HEK293 (cell line): ENCODE data around the gene SLC36A4.

Source experiments
- PRDM1 ChIP-seq: fragments of 450-650 bp; formaldehyde crosslinking; IDR thresholded peaks from 2 replicates; pipeline ENCODE4; 2016; ENCODE audit warnings: missing biosample characterization, missing genetic modification characterization
- PRDM6 ChIP-seq: fragments of 450-650 bp; formaldehyde crosslinking; IDR thresholded peaks from 2 replicates; pipeline ENCODE4 v1.5.1; 2017; ENCODE audit warnings: missing biosample characterization, missing genetic modification characterization
- REST ChIP-seq: fragments of 450-650 bp; formaldehyde crosslinking; IDR thresholded peaks from 2 replicates; pipeline ENCODE4 v1.5.1; 2016; ENCODE audit warnings: missing biosample characterization, missing genetic modification characterization
- TRIM28 ChIP-seq: IDR thresholded peaks from 2 replicates; pipeline ENCODE4 v1.6.1; 2011; ENCODE audit warnings: low read length, control low read depth, borderline replicate concordance
- ZNF140 ChIP-seq: fragments of 450-650 bp; formaldehyde crosslinking; IDR thresholded peaks from 2 replicates; pipeline ENCODE4 v1.5.1; 2016; ENCODE audit warnings: missing biosample characterization, missing genetic modification characterization
- ZNF423 ChIP-seq: fragments of 450-650 bp; formaldehyde crosslinking; IDR thresholded peaks from 2 replicates; pipeline ENCODE4 v1.5.1; 2016; ENCODE audit warnings: missing biosample characterization, missing genetic modification characterization
- TF ChIP-seq, protein P1 (sequence below): fragments of 450-650 bp; formaldehyde crosslinking; IDR thresholded peaks from 2 replicates; pipeline ENCODE4 v1.5.1; 2016; ENCODE audit warnings: missing biosample characterization, missing genetic modification characterization

DNA sequence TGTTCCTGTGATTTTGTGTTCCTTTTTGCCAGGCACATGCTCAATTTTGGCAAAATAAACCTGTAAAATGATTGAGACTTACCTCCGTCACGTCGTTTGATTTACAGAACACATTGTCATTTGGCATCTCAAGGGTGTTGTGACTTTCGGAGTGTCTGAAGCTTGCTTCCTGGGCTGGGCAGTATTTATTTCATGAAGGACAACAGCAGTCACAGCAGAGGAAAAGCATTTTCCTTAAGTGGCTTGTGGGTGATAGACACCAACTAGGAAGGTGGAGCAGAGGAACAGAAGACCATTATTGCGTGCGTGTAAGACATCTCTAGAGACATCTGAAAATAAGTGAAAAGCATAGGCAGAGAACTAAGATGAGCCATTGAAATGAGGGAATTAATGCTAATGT lies 80.2 kb downstream of the SLC36A4 start:
- TF ChIP-seq, protein P1, sequence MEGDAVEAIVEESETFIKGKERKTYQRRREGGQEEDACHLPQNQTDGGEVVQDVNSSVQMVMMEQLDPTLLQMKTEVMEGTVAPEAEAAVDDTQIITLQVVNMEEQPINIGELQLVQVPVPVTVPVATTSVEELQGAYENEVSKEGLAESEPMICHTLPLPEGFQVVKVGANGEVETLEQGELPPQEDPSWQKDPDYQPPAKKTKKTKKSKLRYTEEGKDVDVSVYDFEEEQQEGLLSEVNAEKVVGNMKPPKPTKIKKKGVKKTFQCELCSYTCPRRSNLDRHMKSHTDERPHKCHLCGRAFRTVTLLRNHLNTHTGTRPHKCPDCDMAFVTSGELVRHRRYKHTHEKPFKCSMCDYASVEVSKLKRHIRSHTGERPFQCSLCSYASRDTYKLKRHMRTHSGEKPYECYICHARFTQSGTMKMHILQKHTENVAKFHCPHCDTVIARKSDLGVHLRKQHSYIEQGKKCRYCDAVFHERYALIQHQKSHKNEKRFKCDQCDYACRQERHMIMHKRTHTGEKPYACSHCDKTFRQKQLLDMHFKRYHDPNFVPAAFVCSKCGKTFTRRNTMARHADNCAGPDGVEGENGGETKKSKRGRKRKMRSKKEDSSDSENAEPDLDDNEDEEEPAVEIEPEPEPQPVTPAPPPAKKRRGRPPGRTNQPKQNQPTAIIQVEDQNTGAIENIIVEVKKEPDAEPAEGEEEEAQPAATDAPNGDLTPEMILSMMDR (tag by site-specific recombination) = no peak
- TF ChIP-seq PRDM1 (tag by site-specific recombination) = no peak
- no peak for TF ChIP-seq ZNF140 (tag by site-specific recombination)
- TF ChIP-seq ZNF423 = no peak
- TF ChIP-seq PRDM6 (tag by site-specific recombination) = no peak
- no peak for TF ChIP-seq REST (tag by site-specific recombination)
- no peak for TF ChIP-seq TRIM28
